ELR (cell line): Measurements from ENCODE around the gene SDK2.

Experiments
- DNase-seq: peaks from one replicate; pipeline ENCODE4 v3.0.0-alpha.2; 2015; ENCODE audit warnings: low read depth

The SDK2 gene

GRCh38 chr17:73506470-73507435 lies 137.5 kb downstream of the SDK2 start:
- no peak for DNase-seq

DNA sequence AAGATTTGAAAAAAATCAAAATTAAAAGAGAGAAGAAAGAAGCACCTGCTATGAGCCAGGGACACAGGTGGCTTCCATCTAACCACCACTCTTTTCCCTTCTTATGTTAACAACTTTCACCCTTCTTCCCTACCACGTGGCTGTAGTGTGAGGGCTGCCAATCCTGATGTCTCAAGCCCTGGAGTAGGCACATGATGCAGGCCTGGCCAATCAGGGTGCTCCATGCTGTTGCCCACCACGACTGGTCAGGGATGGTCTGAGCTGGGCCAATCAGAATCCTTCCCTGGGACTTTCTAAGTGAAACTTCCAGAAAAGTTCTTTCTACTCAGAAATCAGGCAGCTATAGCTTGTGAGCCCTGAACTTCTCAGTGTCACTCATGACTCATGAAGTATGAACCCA lies 140.7 kb downstream of the SDK2 start:
- no peak for DNase-seq

DNA sequence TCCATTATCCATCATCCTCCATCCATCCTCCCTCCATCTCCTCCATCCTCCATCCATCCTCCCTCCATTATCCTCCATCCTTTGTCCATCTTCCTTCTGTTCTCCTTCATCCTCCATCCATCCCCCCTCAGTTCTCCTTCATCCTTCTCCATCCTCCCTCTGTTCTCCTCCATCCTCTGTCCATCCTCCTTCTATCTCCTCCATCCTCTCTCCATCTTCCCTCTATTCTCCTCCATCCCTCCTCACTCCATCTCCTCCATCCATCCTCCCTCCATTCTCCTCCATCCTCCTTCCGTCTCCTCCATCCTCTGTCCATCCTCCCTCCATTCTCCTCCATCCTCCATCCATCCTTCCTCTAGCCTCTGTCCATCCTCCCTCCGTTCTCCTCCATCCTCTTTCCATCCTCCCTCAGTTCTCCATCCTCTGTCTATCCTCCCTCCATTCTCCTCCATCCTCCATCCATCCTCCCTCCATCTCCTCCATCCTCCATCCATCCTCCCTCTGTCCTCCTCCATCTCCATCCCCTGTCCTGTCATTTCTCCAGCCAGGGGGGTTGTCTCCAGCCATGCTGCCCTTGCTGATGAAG lies 143.7 kb downstream of the SDK2 start:
- DNase-seq = no peak

- no peak for DNase-seq
These were observed 145.2 kb downstream of the SDK2 start for GRCh38 chr17:73498886-73499554.

- no peak for DNase-seq
These were observed 146.1 kb downstream of the SDK2 start for GRCh38 chr17:73498176-73498575.

- DNase-seq = no peak
These were observed 146.5 kb downstream of the SDK2 start for GRCh38 chr17:73497721-73498120.

- DNase-seq = no peak
These were observed 148.0 kb downstream of the SDK2 start for GRCh38 chr17:73496232-73496631.

DNA sequence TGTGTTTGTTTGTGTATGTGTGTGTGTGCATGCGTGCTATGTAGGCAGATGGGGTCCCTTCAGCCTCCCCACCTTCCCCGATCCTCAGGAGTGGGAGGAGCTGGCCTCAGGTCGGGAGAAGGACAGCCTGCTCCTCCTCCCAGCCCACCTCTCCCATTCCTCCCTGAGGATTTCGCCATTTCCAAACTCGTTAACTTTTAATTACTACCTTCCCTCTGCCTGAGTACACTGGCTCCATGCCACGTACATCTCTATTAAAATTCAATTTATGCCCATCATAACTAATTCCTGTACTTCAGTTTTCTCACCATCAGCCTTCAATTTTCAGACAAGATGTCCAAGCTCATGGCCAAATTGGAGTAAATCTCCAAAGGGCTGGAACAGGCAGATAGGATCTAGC lies 148.6 kb downstream of the SDK2 start:
- no peak for DNase-seq

- DNase-seq = no peak
These were observed 149.3 kb downstream of the SDK2 start for GRCh38 chr17:73494950-73495349.

GRCh38 chr17:73493956-73494926 lies 150.0 kb downstream of the SDK2 start:
- no peak for DNase-seq

DNA sequence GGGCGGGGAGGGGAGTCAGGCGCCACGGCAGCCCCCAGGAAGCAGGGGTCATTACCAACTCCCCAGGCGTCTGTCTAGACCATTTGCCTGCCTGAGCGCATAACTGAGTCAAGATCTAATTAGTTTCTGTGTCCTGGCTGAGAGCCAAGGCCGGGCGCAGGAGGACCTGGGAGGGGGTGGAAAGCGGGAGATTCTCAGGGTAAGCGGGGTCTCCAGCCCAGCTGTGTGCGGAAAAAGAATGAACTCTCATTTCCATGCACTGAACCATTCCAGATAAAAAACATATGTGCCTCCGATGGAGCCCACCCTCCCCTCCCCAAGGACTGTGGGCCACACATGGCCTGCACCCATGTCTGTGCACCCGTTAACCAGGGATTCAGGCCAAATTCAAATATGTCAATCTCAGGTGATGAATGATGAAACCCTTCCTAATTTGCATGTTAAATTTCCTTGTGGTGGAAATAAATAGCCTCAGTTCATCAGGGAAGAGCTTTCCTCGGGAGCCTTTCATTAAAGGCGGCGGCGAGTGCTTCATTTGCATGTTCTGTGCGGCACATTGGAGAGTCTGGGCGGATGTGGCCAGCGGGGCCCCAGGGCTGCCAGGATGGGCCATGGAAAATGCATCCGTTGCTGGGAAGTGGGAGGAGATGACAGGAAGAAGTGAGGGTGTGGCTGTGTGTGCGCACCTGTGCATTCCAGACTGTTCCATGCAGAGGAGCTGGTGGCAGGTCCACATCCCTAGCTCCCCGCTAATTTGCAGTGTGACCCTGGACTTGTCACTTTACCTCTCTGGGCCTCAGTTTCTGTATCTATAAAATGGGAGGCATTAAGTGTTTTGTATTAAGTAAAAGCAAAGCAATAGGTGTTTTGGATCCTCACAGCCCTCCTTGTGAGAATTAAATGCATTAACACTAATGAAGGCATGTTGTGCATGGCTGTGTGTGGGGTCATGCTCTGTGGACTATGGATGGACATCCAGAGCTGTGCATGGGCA lies 151.1 kb downstream of the SDK2 start:
- no peak for DNase-seq

DNA sequence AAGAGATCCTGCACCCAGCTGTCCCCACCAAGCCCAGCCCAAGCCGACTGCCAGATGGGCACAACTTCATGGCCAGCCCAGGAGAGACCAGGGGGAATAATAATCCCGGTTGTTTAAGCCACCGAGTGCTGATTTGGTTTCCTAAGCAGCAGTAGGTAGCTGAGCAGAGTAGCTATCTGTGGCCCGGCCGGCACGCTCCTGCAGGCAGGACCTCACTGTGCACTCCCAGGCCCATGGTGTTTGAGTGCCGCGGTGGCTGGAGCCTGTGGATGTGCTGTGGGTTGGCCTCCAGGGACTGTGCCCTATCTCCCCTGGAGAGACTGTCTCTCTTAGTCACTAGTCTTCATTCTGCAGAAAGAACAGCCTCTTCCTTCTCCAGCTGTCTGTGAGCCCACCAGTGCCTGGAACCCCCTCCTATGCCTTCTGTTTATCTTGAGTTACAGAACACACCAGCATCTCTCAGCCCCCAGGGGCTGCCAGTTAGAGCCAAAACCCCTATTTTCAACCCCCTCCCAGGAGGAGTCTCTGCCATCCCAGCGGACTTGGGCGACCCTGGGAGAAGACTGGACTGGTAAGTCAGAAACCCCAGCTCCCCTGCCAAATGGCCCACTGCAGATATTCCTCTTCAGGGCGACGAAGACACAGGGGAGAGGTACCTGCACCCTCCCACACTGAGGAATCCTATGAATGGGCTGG lies 152.0 kb downstream of the SDK2 start:
- no peak for DNase-seq

- DNase-seq = no peak
These were observed 152.6 kb downstream of the SDK2 start for GRCh38 chr17:73491648-73492047.

DNA sequence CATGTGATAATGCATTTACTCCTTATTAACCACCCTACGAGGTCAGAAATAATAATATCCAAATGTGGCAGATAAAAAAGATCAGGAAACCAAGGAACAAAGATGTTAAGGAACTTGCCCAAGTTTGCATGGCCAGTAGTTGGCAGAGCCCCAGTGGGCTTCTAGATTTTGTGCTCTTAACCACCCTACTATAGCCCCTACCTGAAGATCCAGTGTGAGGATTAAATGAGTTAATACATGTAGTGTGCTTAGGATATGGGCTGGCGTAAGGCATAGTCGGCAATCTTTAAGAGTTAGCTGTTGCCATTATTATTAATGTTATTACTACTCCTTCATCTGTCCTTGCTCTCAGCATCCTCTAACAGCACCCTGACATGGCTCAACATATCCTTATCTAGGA lies 153.4 kb downstream of the SDK2 start:
- no peak for DNase-seq

- DNase-seq = no peak
These were observed 154.3 kb downstream of the SDK2 start for GRCh38 chr17:73489991-73490390.

GRCh38 chr17:73489333-73489732 lies 154.9 kb downstream of the SDK2 start:
- no peak for DNase-seq

GRCh38 chr17:73485130-73485529 lies 159.1 kb downstream of the SDK2 start:
- no peak for DNase-seq

DNA sequence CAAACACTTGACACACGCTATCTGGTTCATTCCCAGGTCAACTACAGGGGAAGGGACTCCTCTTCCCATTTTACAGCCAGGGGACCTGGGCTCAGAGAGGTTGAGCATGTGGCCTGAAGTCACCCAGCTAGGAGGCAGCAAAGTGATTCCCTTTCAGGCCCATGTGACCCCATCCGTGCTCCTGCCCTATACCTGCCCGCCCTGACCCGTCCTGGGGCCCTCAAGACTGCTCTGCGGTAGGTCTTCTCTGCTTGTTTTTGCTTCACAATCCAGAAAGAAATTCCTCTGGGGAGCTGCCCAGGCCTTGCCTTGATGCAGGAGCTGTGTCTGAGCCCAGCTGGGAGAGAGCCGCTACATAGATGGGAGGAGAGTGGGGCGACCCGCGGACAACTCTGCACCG lies 161.4 kb downstream of the SDK2 start:
- no peak for DNase-seq

DNA sequence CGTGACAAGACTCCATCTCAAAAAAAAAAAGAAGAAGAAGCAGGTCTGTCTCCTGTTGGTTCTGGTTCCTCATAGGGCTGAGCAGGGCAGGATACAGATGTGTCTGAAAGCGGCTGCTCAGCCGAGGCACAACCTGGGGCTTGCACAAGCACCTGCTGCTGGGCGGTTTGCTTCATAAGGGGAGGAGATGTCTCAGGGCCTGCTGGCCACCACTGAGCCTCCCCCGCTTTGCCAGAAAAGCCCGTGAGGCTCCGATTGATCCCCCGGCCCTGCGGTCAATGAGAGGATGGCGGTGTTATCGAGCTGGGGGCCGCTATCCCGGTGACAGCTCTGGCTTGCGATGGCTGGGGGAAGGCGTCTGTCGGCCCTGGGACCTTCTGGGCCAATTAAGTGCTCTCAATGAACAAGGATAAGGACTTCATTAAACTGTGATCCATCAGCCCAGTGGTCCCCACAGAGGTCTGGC lies 162.0 kb downstream of the SDK2 start:
- no peak for DNase-seq

DNA sequence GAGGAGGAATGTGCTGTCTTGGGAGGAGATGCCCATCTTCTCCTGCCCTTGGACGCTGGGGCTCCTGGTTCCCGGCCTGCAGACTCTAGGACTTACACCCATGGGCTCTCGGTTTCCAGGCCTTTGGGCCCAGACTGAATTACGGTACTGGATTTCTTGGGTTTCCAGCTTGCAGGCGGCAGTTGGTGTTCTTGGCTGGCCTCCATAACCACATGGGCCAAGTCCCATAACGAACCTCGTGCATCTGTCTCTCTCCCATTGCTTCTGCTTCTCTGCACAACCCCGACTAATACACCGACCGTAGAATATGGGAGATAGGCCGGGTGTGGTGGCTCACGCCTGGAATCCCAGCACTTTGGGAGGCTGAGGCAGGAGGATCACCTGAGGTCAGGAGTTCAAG lies 162.6 kb downstream of the SDK2 start:
- no peak for DNase-seq
